Neural progenitor cell (in vitro differentiated cells): Measurements from ENCODE around the gene CCDC102A. TPM values are rescaled to one million over a fixed set of nuclear protein-coding genes. Genes with fewer than 3 reads are reported as not detected.

Source experiments
- DNase-seq: peaks from one replicate; pipeline ENCODE4 v3.0.0-alpha.2; 2016; ENCODE audit warnings: low spot score
- H2AFZ ChIP-seq: fragments of 200-600 bp; sonication (generic); replicated peaks from 2 replicates; pipeline ENCODE4 v1.6.1; 2016; ENCODE audit warnings: antibody characterized with exemption
- H3F3A ChIP-seq: fragments of 200-600 bp; sonication (generic); 2 replicates; pipeline ENCODE4 v1.6.1; 2016; ENCODE audit warnings: antibody characterized with exemption, low read depth
- H3K27ac ChIP-seq: fragments of 200-600 bp; sonication (generic); 2 replicates; pipeline ENCODE4 v1.5.1; 2016; ENCODE audit warnings: mild to moderate bottlenecking
- H3K27me3 ChIP-seq: fragments of 200-600 bp; sonication (generic); 2 replicates; pipeline ENCODE4 v1.6.1; 2016; ENCODE audit warnings: mild to moderate bottlenecking, moderate library complexity
- H3K36me3 ChIP-seq: fragments of 200-600 bp; sonication (generic); 2 replicates; pipeline ENCODE4 v1.5.1; 2016
- H3K4me1 ChIP-seq: fragments of 200-600 bp; sonication (generic); 2 replicates; pipeline ENCODE4 v1.6.1; 2016; ENCODE audit warnings: mixed run types
- H3K4me2 ChIP-seq: fragments of 200-600 bp; sonication (generic); 2 replicates; pipeline ENCODE4 v1.6.1; 2016
- H3K4me3 ChIP-seq: fragments of 200-600 bp; sonication (generic); 2 replicates; pipeline ENCODE4 v1.5.1; 2016
- H3K79me2 ChIP-seq: fragments of 200-600 bp; sonication (generic); 2 replicates; pipeline ENCODE4 v1.6.1; 2016; ENCODE audit warnings: low read depth
- H3K9ac ChIP-seq: fragments of 200-600 bp; sonication (generic); 2 replicates; pipeline ENCODE4 v1.6.1; 2016
- H3K9me3 ChIP-seq: fragments of 200-600 bp; sonication (generic); 2 replicates; pipeline ENCODE4 v1.5.1; 2016; ENCODE audit warnings: low read depth
- H4K20me1 ChIP-seq: fragments of 200-600 bp; sonication (generic); 2 replicates; pipeline ENCODE4 v1.6.1; 2016; ENCODE audit warnings: low read depth
- H3K27ac Mint-ChIP-seq: 3 replicates; pipeline ENCODE4 v1.8.0; 2021; ENCODE audit warnings: mixed read lengths
- H3K27me3 Mint-ChIP-seq: 2 replicates; pipeline ENCODE4 v1.8.0; 2022; ENCODE audit warnings: low read depth, mild to moderate bottlenecking, inconsistent platforms, moderate library complexity, mixed read lengths; ENCODE audit not compliant: insufficient read depth
- H3K36me3 Mint-ChIP-seq: 3 replicates; pipeline ENCODE4 v1.8.0; 2021; ENCODE audit warnings: mixed read lengths
- H3K4me1 Mint-ChIP-seq: 3 replicates; pipeline ENCODE4 v1.8.0; 2021; ENCODE audit warnings: mixed read lengths
- H3K4me3 Mint-ChIP-seq: 3 replicates; pipeline ENCODE4 v1.8.0; 2021; ENCODE audit warnings: mild to moderate bottlenecking, moderate library complexity, mixed read lengths
- H3K9me3 Mint-ChIP-seq: 3 replicates; pipeline ENCODE4 v1.8.0; 2020; ENCODE audit warnings: mixed read lengths
- CTCF ChIP-seq: fragments of 200-600 bp; sonication (generic); IDR thresholded peaks from 2 replicates; pipeline ENCODE4 v1.5.1; 2017; ENCODE audit warnings: antibody characterized with exemption, mild to moderate bottlenecking
- EZH2 ChIP-seq: fragments of 200-600 bp; sonication (generic); IDR thresholded peaks from 2 replicates; pipeline ENCODE4 v1.6.1; 2017; ENCODE audit warnings: antibody characterized with exemption, mild to moderate bottlenecking, moderate library complexity
- EZH2phosphoT487 ChIP-seq: fragments of 200-600 bp; sonication (generic); IDR thresholded peaks from 2 replicates; pipeline ENCODE4 v1.6.1; 2017; ENCODE audit warnings: antibody characterized with exemption
- total RNA-seq: library from RNA; depleted of rRNA; stranded (reverse); fragments of >200 nt; gene quantifications from 2 replicates; pipeline ENCODE4 v1.2.3, GENCODE V29; 2015; ENCODE audit warnings: low replicate concordance

CCDC102A gene
- total RNA-seq, 1 donor from 2014 or later, result 3.9 TPM

DNA sequence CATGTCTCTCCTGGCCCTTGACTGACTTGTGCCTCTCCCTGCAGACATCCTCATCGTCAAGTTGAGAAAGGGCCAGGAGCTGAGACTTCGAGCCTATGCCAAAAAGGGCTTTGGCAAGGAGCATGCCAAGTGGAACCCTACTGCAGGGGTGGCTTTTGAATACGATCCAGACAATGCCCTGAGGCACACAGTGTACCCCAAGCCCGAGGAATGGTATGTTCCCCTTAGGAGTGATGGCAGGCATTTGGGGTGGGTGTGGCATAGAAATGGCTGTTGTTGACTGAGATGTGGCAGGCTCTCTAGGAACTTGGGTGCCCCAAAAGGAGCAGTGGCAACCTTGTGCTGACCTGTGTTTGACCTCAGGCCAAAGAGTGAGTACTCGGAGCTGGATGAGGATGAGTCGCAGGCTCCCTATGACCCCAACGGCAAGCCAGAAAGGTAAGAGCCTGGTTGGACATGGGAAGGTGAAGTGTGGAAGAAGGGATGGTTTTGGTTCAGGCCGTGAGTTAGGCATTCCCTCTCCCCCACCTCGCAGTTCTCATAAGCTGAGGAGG, 66.4 kb downstream of the CCDC102A start:
- Mint-ChIP-seq H3K27me3 (peaks cover 4% of the 10 kb centered on the region), H3K4me1 (peaks cover 4% of the 10 kb centered on the region), H3K36me3 (peaks cover 26% of the 10 kb centered on the region), H3K9me3 (no peaks in the 10 kb centered on the region), H3K27ac (no peak overlapping the region), H3K4me3 (no peak overlapping the region)
- Histone ChIP-seq H3K4me1 (peaks cover 4% of the 10 kb centered on the region), H3F3A (peaks cover 15% of the 10 kb centered on the region), H3K4me2 (no peak overlapping the region), H3K9ac (no peak overlapping the region), H3K36me3 (no peaks in the 10 kb centered on the region), H4K20me1 (peaks cover 24% of the 10 kb centered on the region), H3K4me3 (no peak overlapping the region), H3K79me2 (peaks cover 3% of the 10 kb centered on the region), H3K27ac (no peak overlapping the region), H2AFZ (no peak overlapping the region), H3K9me3 (no peaks in the 10 kb centered on the region), H3K27me3 (no peaks in the 10 kb centered on the region)
- no peak for DNase-seq
- TF ChIP-seq CTCF (no peak), EZH2phosphoT487 (no peak), EZH2 (no peak)

DNA sequence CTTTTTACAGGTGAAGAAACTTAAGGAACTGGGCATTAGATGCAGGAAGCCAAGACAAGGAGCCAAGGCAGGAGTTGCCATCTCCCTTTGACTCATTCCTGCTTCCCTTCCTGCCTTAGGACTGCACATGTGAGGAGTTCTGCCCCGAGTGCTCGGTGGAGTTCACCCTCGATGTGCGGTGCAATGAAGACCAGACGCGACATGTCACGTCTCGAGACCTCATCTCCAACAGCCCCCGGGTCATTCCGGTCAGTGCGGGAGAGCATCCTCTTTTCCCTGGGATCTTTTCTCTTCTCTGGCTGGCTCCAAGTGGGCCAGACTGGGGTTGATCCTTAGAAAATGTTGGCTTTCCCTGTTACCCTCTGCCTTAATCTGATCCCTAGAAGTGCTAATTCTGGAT, 67.3 kb downstream of the CCDC102A start:
- Histone ChIP-seq H3K79me2 (peaks cover 12% of the 10 kb centered on the region), H3K4me1 (peaks cover 4% of the 10 kb centered on the region), H3K36me3 (no peaks in the 10 kb centered on the region), H2AFZ (no peak overlapping the region), H3K9me3 (no peaks in the 10 kb centered on the region), H4K20me1 (peaks cover 26% of the 10 kb centered on the region), H3K4me2 (no peak overlapping the region), H3K9ac (no peak overlapping the region), H3F3A (peaks cover 15% of the 10 kb centered on the region), H3K27me3 (no peaks in the 10 kb centered on the region), H3K4me3 (no peak overlapping the region), H3K27ac (no peak overlapping the region)
- peaks cover 5% of the 10 kb centered on the region for H3K4me1 Mint-ChIP-seq
- TF ChIP-seq EZH2phosphoT487 (no peak), CTCF (no peak), EZH2 (no peak)
- H3K36me3 Mint-ChIP-seq, result peaks cover 32% of the 10 kb centered on the region
- H3K9me3 Mint-ChIP-seq, result no peaks in the 10 kb centered on the region
- DNase-seq, result no peak
- peaks cover 4% of the 10 kb centered on the region for H3K27me3 Mint-ChIP-seq
- no peak overlapping the region for H3K4me3 Mint-ChIP-seq
- H3K27ac Mint-ChIP-seq, result no peak overlapping the region

GRCh38 chr16:57468346-57468745, 68.0 kb downstream of the CCDC102A start:
- peaks cover 8% of the 10 kb centered on the region for H3K4me1 ChIP-seq
- H3K4me3 ChIP-seq, result no peak overlapping the region
- H3K27ac ChIP-seq, result no peak overlapping the region
- TF ChIP-seq EZH2phosphoT487, result no peak
- no peak for TF ChIP-seq CTCF
- no peak for TF ChIP-seq EZH2
- H3K4me2 ChIP-seq, result no peak overlapping the region
- no peaks in the 10 kb centered on the region for H3K9me3 Mint-ChIP-seq
- H3K4me1 Mint-ChIP-seq, result peaks cover 12% of the 10 kb centered on the region
- H4K20me1 ChIP-seq, result peaks cover 28% of the 10 kb centered on the region
- H3K27ac Mint-ChIP-seq, result no peak overlapping the region
- H3K27me3 Mint-ChIP-seq, result peaks cover 4% of the 10 kb centered on the region
- H3K9ac ChIP-seq, result no peak overlapping the region
- H3K27me3 ChIP-seq, result no peaks in the 10 kb centered on the region
- no peaks in the 10 kb centered on the region for H3K9me3 ChIP-seq
- H3K36me3 Mint-ChIP-seq, result peaks cover 34% of the 10 kb centered on the region
- peaks cover 15% of the 10 kb centered on the region for H3F3A ChIP-seq
- no peaks in the 10 kb centered on the region for H3K36me3 ChIP-seq
- H3K4me3 Mint-ChIP-seq, result no peak overlapping the region
- H2AFZ ChIP-seq, result no peak overlapping the region
- peaks cover 19% of the 10 kb centered on the region for H3K79me2 ChIP-seq
- DNase-seq, result no peak
